ENCODE results near the gene UTRN.

Gene UTRN

DNA sequence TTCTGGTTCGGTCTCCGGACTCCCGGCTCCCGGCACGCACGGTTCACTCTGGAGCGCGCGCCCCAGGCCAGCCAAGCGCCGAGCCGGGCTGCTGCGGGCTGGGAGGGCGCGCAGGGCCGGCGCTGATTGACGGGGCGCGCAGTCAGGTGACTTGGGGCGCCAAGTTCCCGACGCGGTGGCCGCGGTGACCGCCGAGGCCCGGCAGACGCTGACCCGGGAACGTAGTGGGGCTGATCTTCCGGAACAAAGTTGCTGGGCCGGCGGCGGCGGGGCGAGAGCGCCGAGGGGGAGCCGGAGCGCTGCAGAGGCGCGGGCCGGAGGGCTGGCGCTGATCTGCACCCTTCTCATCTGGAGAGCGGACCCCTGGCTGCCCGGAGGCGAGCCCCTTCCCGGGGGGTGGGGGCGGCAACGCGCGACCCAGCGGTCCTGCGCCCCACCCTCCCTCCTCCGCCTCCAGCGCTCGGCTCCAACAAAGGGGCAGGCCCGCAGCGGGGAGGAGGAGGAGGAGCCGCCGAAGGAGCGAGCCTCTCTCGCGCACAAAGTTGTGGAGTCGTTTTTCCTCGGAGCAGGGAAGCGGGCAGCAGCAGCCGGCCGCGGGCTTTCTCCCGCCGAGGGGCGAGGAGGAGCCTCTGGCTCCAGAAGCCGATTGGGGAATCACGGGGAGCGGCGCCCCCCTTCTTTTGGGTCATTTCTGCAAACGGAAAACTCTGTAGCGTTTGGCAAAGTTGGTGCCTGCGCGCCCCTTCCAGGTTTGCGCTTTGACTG is at the start of gene UTRN:
UTRN (plus strand) TSS at position 553 of the 765 bp plus-strand sequence. CDS start 6,494 bp downstream, outside the sequence.
- peak; percentile 29 to 48 for DNase-seq

DNA sequence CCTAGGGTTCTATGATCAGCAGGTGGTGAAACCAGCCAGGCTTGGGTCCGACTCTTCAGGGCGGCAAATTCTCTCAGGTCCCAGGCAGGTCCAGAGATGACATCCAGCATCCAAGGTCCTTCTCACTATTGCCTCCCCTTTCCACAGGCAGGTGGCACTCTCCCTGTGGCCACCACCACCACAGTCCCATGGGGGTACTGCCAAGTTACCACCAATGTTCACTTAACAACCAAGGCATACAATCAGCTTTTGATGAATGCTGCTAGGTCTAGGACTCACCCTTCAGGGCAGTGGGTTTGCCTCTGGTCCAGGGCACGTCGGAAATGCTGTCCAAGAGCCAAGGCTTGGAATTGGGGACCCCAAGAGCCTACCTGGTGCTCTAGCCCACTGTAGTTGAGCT is 40.4 kb upstream of the UTRN start:
- no peak for DNase-seq

GRCh38 chr6:144246988-144247387 is 38.1 kb upstream of the UTRN start:
- DNase-seq = no peak

- peak in 1 of 2 donors; percentile 2 for DNase-seq
Observed at GRCh38 chr6:144248003-144248402, 37.1 kb upstream of the UTRN start.

DNA sequence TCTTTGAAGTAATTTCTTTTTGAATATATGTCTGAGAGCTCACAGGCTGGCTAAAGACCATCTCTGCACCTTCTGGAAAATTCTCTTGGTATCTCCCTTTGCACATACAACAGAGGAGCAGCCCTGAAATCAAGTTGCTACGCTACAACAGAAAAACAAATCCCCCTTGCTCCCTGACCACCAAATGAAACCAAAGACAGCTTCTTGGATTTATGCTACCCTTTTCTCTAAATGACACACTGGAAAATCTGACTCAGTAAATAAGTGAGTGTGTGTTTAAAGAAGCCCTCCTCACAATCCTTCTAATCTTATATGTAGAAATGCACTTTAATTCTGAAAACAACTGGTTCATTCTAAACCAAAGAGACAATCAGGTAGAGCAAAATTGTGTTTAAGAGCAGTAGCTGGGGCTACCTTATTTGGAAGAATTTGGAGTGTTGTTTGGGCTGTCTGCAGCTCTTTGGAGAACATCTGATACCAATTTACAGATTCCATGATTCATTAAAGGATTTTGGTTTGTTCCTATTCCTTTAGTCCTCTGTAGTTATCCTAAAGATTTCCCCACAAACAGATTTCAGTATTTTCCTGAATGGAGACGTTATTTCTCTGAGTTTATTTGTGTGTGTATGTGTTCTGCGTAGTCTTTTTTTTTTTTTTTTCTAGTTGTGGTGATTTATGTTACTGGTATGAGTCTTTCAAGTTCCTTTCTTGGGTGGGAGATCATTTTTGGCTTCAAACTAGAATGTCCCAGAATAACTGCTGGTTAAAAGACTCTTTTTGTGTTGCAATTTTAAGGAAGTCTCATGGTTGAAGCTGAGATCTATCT is 36.4 kb upstream of the UTRN start:
- DNase-seq = no peak

GRCh38 chr6:144250276-144250675 is 34.9 kb upstream of the UTRN start:
- DNase-seq = no peak

- DNase-seq = no peak
Observed at GRCh38 chr6:144252259-144252658, 32.9 kb upstream of the UTRN start.

- no peak for DNase-seq
Observed at GRCh38 chr6:144259986-144260385, 25.1 kb upstream of the UTRN start.

GRCh38 chr6:144262470-144263369 is 22.4 kb upstream of the UTRN start:
- DNase-seq = peak; percentile 13 to 43

DNA sequence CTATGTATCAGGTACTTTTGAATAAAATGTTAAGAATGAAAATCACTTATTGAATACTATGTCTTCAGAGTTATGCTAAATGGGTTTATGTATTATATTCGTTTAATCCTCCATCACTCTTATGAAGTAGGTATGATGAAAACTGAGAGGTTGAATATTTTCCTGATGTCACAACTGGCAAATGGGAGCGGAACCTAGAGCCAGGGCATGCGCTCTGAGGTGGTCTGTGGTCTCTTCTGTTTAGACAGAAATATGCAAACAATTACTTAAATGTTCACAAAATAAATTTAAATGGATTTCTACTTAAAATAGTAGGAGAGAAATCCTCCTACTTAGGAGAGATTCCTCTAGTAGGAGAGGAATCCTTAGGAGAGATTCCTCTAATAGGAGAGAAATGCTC is 21.3 kb upstream of the UTRN start:
- no peak for DNase-seq

- no peak for DNase-seq
Observed at GRCh38 chr6:144264270-144265060, 20.7 kb upstream of the UTRN start.

DNA sequence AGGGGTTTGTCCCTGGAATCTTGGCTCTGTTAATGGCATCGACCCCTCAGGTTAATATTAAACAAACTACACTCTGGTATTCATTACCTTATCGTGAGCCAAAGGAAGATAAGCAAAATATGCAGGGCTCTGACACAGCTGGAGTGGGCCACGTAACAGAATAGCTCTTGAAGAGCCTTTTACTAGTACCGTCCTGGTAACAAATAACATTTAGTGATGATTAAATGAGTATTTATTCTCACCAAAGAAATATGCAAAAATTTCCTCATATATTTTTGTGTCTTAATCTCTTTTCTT is 20.1 kb upstream of the UTRN start:
- DNase-seq = no peak

DNA sequence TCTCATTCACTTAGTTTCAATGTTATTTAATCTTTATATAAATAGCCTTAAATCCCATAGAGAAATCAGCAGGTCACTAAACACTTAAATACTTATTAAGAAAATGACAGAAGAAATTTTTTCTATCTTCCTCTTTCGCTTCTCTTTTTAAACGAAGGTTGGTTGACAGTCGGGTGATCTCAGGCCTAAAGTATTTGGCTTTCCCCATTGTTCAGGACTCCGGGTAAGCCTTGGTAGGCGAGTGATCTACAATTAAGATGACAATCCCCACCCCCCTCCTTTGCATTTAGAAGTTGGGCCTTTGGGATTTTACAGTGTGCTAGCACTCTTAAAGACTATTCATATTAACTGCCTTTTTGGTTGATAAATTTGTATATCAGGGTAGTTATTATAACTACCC is 19.7 kb upstream of the UTRN start:
- no peak for DNase-seq

GRCh38 chr6:144266091-144266649 is 19.0 kb upstream of the UTRN start:
- DNase-seq = no peak

DNA sequence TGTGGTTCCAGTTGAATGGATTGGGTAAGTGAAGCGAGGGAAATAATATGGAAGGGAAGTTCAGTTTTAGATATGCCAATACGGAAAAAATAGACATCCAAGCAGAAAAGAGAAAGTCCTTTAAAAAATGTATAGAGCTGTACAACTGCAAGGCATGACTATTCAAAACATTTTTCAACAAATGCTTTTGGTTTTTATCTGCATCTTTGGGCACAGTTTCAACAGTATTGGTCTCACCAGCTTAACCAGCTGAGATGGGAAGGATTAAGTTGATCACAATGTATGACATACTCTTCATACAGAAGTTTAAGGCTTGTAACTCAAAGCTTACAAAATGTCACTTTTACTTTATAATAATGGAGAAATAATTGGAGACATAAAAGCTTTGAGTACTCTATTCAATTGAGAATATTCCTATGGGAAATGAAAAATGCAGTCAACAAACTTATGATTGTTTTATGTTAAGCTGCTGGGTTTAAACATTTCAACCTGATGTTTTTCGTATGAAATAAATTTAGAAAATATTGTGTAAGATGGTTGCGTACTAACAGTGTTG is 16.3 kb upstream of the UTRN start:
- no peak for DNase-seq

- DNase-seq = no peak
Observed at GRCh38 chr6:144277174-144277573, 8.0 kb upstream of the UTRN start.

DNA sequence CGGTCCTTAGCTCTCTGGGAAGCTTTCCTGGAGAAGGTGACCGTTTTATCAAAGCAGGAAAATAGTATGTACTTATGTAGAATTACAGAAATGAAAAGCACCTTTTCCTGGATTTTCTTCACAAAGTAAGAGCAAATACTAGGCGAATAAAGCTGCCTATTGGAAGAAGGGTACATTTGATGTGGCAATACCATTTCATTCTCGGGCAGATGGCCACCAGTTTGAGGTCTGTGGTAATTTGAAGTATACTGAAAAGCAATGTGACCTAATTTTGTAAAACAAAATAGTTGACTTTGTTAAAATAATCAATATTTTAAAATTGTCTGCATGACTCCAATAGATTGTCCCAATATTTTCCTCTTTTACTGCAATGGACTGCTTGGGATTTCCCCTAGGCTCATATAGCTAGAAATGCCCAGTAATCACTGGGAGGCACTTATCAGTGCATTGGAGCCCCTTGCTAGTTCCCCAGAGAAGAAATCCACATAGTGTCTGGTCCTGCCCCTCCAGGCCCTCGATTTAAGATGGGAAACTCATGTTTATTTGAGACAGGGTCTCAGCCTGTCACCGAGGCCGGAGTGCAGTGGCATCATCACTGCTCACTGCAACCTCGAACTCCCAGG is 7.4 kb upstream of the UTRN start:
- no peak for DNase-seq

DNA sequence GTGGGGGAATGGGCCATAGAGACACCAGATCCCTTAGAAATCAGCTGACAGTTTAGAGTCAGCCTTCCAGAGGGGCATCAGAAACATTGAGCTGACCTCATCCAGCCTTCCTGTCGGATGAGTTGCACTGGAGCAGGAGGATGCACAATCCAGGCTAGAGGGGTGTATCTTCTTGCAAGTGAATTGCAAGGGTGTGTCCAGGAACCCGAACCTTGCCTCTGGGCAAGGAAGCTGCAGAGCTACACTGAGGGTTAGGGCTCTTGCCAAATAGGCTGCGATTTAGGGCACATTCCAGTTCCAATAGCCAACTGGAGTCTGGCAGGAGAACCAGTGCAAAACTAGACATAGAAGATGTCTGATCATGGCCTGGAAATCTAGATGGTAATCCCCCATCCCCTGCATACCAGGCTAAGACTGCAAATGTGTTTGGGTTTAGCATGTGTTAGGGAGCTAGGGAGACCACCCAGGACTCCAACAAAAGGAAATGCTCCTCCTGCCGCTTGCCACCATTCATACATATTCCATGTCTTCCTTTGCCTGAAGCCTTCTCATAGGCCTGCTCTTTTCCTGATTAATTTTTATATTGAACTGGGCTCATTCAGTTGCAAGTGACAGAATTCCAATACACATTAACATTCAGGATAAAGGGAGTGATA is 6.3 kb upstream of the UTRN start:
- no peak for DNase-seq

DNA sequence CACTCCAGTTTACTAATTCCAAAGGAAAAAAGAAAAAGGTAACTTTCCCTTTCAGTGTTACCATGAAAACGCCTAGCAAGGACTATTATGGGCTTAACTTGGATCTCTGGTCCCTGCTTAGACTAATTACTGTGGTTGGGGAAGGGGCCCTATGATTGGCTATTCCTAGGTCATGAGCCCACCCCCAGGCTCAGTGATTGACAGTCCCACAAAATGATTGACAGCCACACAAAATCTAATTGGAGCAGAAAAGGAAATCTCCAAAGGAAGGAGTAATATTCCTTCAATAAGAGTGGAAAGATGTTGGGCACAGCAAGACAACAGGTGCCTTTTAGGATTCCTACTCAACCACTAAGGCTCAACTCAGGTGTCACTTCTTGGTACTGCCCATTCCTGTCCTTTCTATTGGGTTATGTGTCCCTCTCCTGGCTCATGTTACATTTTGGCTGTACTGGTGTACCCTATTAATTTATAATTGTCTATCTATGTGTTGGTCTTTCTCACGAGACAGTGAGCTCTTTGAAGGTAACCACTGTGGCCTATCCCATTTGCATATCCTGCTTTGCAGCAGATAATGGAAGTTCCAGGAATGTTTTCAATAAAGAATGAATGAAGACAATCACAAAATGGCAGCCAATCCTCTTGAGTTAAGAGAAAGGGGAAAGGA is 5.5 kb upstream of the UTRN start:
- DNase-seq = no peak

Data from CD4-positive, alpha-beta T cell treated with Interleukin-1 beta for 1 hour (primary cell).